GM12874 (cell line): ENCODE measurements around the gene RBM12.

Experiments
- TF ChIP-seq, protein P1 (sequence below): IDR thresholded peaks from 2 replicates; pipeline ENCODE4 v1.5.1; 2011; ENCODE audit warnings: low read depth, mild to moderate bottlenecking, control low read depth, low read length, moderate library complexity; ENCODE audit not compliant: insufficient read depth

RBM12 gene

GRCh38 chr20:35615667-35616464 is 48.8 kb downstream of the RBM12 start, which contains the start of gene SPAG4:
SPAG4 (plus strand) TSS chr20:35615829; CDS start chr20:35616004, 175 bp downstream.
- TF ChIP-seq, protein P1, sequence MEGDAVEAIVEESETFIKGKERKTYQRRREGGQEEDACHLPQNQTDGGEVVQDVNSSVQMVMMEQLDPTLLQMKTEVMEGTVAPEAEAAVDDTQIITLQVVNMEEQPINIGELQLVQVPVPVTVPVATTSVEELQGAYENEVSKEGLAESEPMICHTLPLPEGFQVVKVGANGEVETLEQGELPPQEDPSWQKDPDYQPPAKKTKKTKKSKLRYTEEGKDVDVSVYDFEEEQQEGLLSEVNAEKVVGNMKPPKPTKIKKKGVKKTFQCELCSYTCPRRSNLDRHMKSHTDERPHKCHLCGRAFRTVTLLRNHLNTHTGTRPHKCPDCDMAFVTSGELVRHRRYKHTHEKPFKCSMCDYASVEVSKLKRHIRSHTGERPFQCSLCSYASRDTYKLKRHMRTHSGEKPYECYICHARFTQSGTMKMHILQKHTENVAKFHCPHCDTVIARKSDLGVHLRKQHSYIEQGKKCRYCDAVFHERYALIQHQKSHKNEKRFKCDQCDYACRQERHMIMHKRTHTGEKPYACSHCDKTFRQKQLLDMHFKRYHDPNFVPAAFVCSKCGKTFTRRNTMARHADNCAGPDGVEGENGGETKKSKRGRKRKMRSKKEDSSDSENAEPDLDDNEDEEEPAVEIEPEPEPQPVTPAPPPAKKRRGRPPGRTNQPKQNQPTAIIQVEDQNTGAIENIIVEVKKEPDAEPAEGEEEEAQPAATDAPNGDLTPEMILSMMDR = no peak

DNA sequence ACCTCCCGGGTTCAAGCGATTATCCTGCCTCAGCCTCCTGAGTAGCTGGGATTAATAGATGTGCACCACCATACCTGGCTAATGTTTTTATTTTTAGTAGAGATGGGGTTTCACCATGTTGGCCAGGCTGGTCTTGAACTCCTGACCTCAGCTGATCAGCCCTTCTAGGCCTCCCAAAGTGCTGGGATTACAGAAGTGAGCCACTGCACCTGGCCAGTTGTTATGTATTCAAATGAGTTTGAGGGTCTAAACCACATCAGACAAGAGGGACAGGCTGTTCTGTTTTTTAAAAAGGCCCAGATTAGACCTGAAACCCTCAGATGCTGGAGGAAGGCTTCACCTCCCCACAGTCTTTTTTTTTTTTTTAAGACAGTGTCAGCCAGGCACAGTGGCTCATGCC is 53.2 kb downstream of the RBM12 start:
- TF ChIP-seq, protein P1 = no peak

DNA sequence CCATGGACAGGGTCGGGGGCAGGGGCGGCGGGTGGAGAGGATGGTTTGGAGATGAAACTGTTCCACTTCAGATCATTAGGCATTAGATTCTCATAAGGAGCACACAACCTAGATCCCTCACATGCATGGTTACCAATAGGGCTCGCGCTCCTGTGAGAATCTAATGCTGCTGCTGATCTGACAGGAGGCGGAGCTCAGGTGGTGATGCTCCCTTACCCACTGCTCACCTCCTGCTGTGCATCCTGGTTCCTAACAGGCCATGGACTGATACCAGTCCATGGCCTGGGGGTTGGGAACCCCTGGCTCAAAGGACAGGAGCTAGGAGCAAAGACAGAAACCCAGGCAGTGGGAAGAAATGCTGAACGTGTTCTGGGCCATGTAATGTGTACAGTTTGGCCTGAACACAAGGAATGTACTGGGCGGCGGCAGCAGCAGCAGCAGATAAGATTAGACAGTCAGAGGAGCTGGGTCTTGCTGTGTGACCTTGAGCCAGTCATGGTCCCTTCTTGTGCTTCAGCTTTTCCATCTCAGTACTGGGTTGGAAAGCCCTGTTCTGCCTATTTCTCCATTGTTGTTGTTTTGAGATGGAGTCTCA is 53.8 kb downstream of the RBM12 start:
- TF ChIP-seq, protein P1 = no peak

- TF ChIP-seq, protein P1 = no peak
These were observed 57.5 kb downstream of the RBM12 start for GRCh38 chr20:35607003-35607735.

GRCh38 chr20:35606127-35606526 is 58.6 kb downstream of the RBM12 start:
- TF ChIP-seq, protein P1 = no peak

- TF ChIP-seq, protein P1 = peak; percentile 57
These were observed 60.3 kb downstream of the RBM12 start for GRCh38 chr20:35604449-35604747.

DNA sequence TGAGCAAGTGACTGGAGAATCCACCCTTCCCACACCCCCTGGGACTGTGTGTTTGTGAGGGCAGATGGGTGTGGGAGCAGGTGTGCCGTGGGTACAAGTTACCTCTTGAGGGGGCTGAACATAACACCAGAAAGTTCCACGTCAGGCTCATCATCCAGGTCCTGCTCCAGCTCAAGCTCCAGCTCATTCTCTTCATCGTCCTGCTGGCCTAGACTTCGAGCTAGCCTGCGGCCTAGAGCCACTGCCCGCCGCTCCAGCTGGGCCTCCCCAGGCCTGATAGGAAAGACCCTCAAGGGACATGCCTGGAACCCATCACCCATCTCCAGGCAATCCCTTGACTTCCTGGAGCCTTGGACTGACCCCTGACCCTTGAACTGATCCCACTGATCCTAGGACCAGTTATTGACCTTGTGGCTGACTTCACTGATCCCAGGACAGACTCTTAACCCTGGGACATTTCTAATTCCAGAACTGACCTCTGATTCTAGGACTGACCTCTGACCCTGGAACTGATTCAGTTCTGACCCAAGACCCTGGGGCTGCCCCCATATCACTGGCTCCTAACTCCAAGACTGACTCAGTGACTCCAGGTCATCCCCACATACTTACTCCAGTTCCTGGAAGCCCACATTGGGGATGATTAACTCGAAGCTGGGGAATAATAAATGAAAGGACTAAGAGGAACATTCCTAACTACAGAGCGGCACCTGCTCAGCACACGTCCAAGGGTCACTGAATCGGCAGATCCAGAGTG is 60.8 kb downstream of the RBM12 start:
- TF ChIP-seq, protein P1 = no peak
